HL-60/S4 treated with retinoic acid at 250 ng/mL for 4 days and 3 days (cell line): ENCODE data around the gene ZNRF2.
"Not testable (repeated sequence)": the region's sequence is repeated elsewhere in the genome, so short reads cannot be mapped to it uniquely, and the experiment has no call there.

Experiments
- in situ Hi-C: fragments of 300-500 bp; cut with MboI; formaldehyde crosslinking; loops from 2 replicates; pipeline ENCODE4 v1.7.0; 2022; ENCODE audit warnings: low sequenced_read_pairs

Gene ZNRF2

GRCh38 chr7:30353532-30353931 is 69.1 kb downstream of the ZNRF2 start:
- in situ Hi-C loops = no loop called here

GRCh38 chr7:30353932-30354607 is 69.7 kb downstream of the ZNRF2 start:
- in situ Hi-C loops = no loop called here

GRCh38 chr7:30354791-30355190 is 70.4 kb downstream of the ZNRF2 start:
- in situ Hi-C loops = no loop called here

- in situ Hi-C loops = no loop called here
These were observed 75.6 kb downstream of the ZNRF2 start for GRCh38 chr7:30359957-30360356.

GRCh38 chr7:30363778-30364563 is 79.6 kb downstream of the ZNRF2 start:
- in situ Hi-C loops = no loop called here

GRCh38 chr7:30364773-30365172 is 80.4 kb downstream of the ZNRF2 start:
- in situ Hi-C loops = no loop called here

GRCh38 chr7:30365621-30366020 is 81.2 kb downstream of the ZNRF2 start:
- in situ Hi-C loops = no loop called here

- in situ Hi-C loops = no loop called here
These were observed 82.2 kb downstream of the ZNRF2 start for GRCh38 chr7:30366606-30367005.

- in situ Hi-C loops = no loop called here
These were observed 83.2 kb downstream of the ZNRF2 start for GRCh38 chr7:30367561-30367960.

- in situ Hi-C loops = no loop called here
These were observed 85.5 kb downstream of the ZNRF2 start for GRCh38 chr7:30369879-30370278.

- in situ Hi-C loops = no loop called here
These were observed 86.9 kb downstream of the ZNRF2 start for GRCh38 chr7:30371321-30371720.

GRCh38 chr7:30378275-30378674 is 93.9 kb downstream of the ZNRF2 start:
- in situ Hi-C loops = no loop called here

- in situ Hi-C loops = no loop called here
These were observed 94.7 kb downstream of the ZNRF2 start for GRCh38 chr7:30379131-30379530.

GRCh38 chr7:30379741-30380140 is 95.3 kb downstream of the ZNRF2 start:
- in situ Hi-C loops = no loop called here

- in situ Hi-C loops = no loop called here
These were observed 95.9 kb downstream of the ZNRF2 start for GRCh38 chr7:30380294-30380693.

- in situ Hi-C loops = not testable (repeated sequence)
These were observed 96.4 kb downstream of the ZNRF2 start for GRCh38 chr7:30380824-30381223.

- in situ Hi-C loops = no loop called here
These were observed 98.2 kb downstream of the ZNRF2 start for GRCh38 chr7:30382607-30383006.

GRCh38 chr7:30389791-30390190 is 105.4 kb downstream of the ZNRF2 start:
- in situ Hi-C loops = no loop called here

- in situ Hi-C loops = no loop called here
These were observed 106.6 kb downstream of the ZNRF2 start for GRCh38 chr7:30390736-30391636.

- in situ Hi-C loops = no loop called here
These were observed 107.4 kb downstream of the ZNRF2 start for GRCh38 chr7:30391806-30392205.

GRCh38 chr7:30395676-30396075 is 111.3 kb downstream of the ZNRF2 start:
- in situ Hi-C loops = no loop called here
